CD8-positive, alpha-beta memory T cell (primary cell): ENCODE data around the gene SPATA9. TPM values are rescaled to one million over a fixed set of nuclear protein-coding genes. Genes with fewer than 3 reads are reported as not detected.

Source experiments
- CTCF ChIA-PET: fragments of 350-600 bp; sonication (Branson Sonifier 250); formaldehyde crosslinking; loops from one replicate; lab custom pipeline; 2021; ENCODE audit warnings: antibody characterized with exemption; lab: Charles Lee
- POLR2A ChIA-PET: fragments of 350-600 bp; sonication (Branson Sonifier 250); formaldehyde crosslinking; loops from one replicate; lab custom pipeline; 2021; ENCODE audit warnings: antibody characterized with exemption; lab: Charles Lee
- DNase-seq, 5 donors: peaks; one replicate each; pipeline versions ENCODE4 v3.0.0 to v3.0.0-alpha.2; 2020 to 2022; ENCODE audit warnings: mixed read lengths in 1 of 5
- H3K27ac ChIP-seq: one replicate; pipeline ENCODE4 v1.7.0; 2013; ENCODE audit warnings: low read depth, mild to moderate bottlenecking, low read length, moderate library complexity
- H3K27me3 ChIP-seq: 2 replicates; pipeline ENCODE4 v1.7.0; 2013; ENCODE audit warnings: low read length, mild to moderate bottlenecking; ENCODE audit not compliant: insufficient read depth, poor library complexity, severe bottlenecking
- H3K36me3 ChIP-seq: 2 replicates; pipeline ENCODE4 v1.7.0; 2013; ENCODE audit warnings: mild to moderate bottlenecking, low read length, moderate library complexity; ENCODE audit not compliant: insufficient read depth
- H3K4me1 ChIP-seq: 2 replicates; pipeline ENCODE4 v1.7.0; 2013; ENCODE audit warnings: mild to moderate bottlenecking, low read length, moderate library complexity; ENCODE audit not compliant: insufficient read depth
- H3K4me3 ChIP-seq: 2 replicates; pipeline ENCODE4 v1.7.0; 2013; ENCODE audit warnings: mild to moderate bottlenecking, low read length
- H3K9me3 ChIP-seq: 2 replicates; pipeline ENCODE4 v1.7.0; 2013; ENCODE audit warnings: mild to moderate bottlenecking, low read length
- H3K27ac Mint-ChIP-seq, 8 donors: one replicate each; pipeline ENCODE4 v1.8.0; 2020 to 2021; ENCODE audit warnings: mixed read lengths in 8 of 8, mild to moderate bottlenecking in 6 of 8, inconsistent platforms in 3 of 8, moderate library complexity in 3 of 8
- H3K27me3 Mint-ChIP-seq, 2 donors: one replicate each; pipeline ENCODE4 v1.8.0; 2020 to 2021; ENCODE audit warnings: mixed read lengths in 2 of 2, mild to moderate bottlenecking in 1 of 2, moderate library complexity in 1 of 2
- H3K36me3 Mint-ChIP-seq, 3 donors: one replicate each; pipeline ENCODE4 v1.8.0; 2020 to 2021; ENCODE audit warnings: mixed read lengths in 3 of 3, inconsistent platforms in 1 of 3, mild to moderate bottlenecking in 1 of 3
- H3K4me1 Mint-ChIP-seq, 3 donors: one replicate each; pipeline ENCODE4 v1.8.0; 2020 to 2021; ENCODE audit warnings: mixed read lengths in 3 of 3, inconsistent platforms in 1 of 3, mild to moderate bottlenecking in 1 of 3
- H3K4me3 Mint-ChIP-seq, 7 donors: one replicate each; pipeline ENCODE4 v1.8.0; 2020 to 2021; ENCODE audit warnings: mixed read lengths in 7 of 7, mild to moderate bottlenecking in 6 of 7, moderate library complexity in 4 of 7, inconsistent platforms in 2 of 7
- H3K9me3 Mint-ChIP-seq, 5 donors: one replicate each; pipeline ENCODE4 v1.8.0; 2020 to 2022; ENCODE audit warnings: mixed read lengths in 5 of 5, mild to moderate bottlenecking in 3 of 5, moderate library complexity in 2 of 5, inconsistent platforms in 1 of 5
- polyA plus RNA-seq: library from polyadenylated mRNA; unstranded; fragments of 300-500 nt; fragmentation: Illumina TruSeq; gene quantifications from one replicate; pipeline ENCODE4 v1.2.3, GENCODE V29; 2021
- total RNA-seq, 2 experiments: library from RNA; stranded (reverse); gene quantifications; one replicate each; pipeline ENCODE4 v1.2.3, GENCODE V29; 2021

SPATA9 gene
- total and polyA plus RNA-seq, 3 experiments from 2014 or later = not detected

DNA sequence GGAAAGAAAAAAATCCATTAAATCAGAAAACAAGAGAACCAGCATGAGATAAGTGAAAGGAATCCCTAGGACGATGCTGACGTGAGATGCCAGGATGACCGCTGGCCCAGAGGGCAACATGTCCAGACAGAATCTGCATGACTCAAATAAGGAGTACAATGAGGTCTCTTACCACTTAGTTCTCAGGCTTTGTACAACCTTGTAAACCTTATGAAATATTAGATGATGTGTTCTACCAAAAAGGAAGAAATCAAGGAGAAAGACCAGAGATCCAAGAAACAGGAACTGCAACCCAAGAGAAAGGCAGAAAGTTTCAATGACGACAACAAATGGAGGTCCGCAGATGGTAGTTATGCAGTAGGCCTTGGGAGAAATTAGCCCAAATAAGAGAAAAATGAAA is 65.7 kb downstream of the SPATA9 start:
- no peak for DNase-seq
- Histone ChIP-seq H3K4me1 (peaks cover 19% of the 10 kb centered on the region), H3K36me3 (no peaks in the 10 kb centered on the region), H3K9me3 (no peaks in the 10 kb centered on the region), H3K27ac (no peak overlapping the region), H3K27me3 (no peaks in the 10 kb centered on the region), H3K4me3 (no peak overlapping the region)
- H3K9me3 Mint-ChIP-seq = peaks cover 6 to 13% (median 10%) of the 10 kb centered on the region in 5 donors
- peaks cover 8 to 14% (median 10%) of the 10 kb centered on the region in 3 donors for H3K36me3 Mint-ChIP-seq
- CTCF ChIA-PET = no interaction called here
- H3K27me3 Mint-ChIP-seq = peaks cover 2 to 4% of the 10 kb centered on the region in 2 donors
- POLR2A ChIA-PET = no interaction called here
- peaks cover 29 to 59% (median 37%) of the 10 kb centered on the region in 3 donors for H3K4me1 Mint-ChIP-seq
- no peak overlapping the region for H3K27ac Mint-ChIP-seq
- H3K4me3 Mint-ChIP-seq = peak overlapping the region in 1 of 7 donors; percentile 31

DNA sequence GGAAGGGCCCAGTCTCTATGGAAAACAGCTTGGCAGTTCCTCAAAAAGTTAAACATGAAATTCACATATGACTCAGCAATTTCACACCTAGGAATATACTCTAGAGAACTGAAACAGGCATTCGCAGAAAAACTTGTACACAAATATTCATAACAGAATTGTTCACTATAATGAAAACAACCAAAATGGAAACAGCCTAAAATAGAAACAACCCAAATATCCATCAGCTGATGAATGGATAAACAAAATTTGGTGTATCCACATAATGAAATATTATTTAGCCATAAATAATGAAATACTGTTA is 67.7 kb downstream of the SPATA9 start:
- no peak overlapping the region for H3K27ac ChIP-seq
- Mint-ChIP-seq H3K4me1 (peaks cover 22 to 51% (median 29%) of the 10 kb centered on the region in 3 donors), H3K27me3 (peaks cover 2 to 4% of the 10 kb centered on the region in 2 donors), H3K4me3 (no peak overlapping the region), H3K27ac (no peak overlapping the region), H3K36me3 (peaks cover 8 to 14% (median 10%) of the 10 kb centered on the region in 3 donors), H3K9me3 (peaks cover 6 to 13% (median 10%) of the 10 kb centered on the region in 5 donors)
- no peaks in the 10 kb centered on the region for H3K36me3 ChIP-seq
- no peaks in the 10 kb centered on the region for H3K9me3 ChIP-seq
- peaks cover 11% of the 10 kb centered on the region for H3K4me1 ChIP-seq
- POLR2A ChIA-PET = no interaction called here
- DNase-seq = no peak
- no peak overlapping the region for H3K4me3 ChIP-seq
- CTCF ChIA-PET = no interaction called here
- H3K27me3 ChIP-seq = no peaks in the 10 kb centered on the region

DNA sequence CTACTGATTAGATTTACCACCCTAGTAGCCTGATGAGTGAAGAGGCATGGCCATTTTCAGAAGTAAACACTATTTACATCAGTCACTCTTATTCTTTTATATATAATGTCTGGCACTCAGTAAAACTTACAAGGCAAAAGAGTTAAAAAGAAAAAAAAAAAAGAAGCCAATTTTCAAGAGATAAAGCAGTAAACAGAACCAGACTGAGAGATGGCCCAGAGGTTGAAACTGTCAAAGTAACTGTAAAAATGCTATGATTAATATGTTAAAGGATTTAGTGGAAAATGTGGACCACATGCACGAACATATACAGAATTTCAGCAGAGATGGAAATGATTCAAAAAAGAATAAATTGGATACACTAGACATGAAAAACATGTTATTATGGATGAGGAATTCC is 69.3 kb downstream of the SPATA9 start:
- Mint-ChIP-seq H3K4me3 (no peak overlapping the region), H3K27ac (no peak overlapping the region), H3K4me1 (peaks cover 9 to 35% (median 13%) of the 10 kb centered on the region in 3 donors), H3K9me3 (peaks cover 6 to 13% (median 10%) of the 10 kb centered on the region in 5 donors), H3K27me3 (peaks cover 0 to 5% of the 10 kb centered on the region in 2 donors), H3K36me3 (peaks cover 4 to 14% (median 10%) of the 10 kb centered on the region in 3 donors)
- no peaks in the 10 kb centered on the region for H3K9me3 ChIP-seq
- no peak overlapping the region for H3K27ac ChIP-seq
- POLR2A ChIA-PET = no interaction called here
- DNase-seq = no peak
- H3K27me3 ChIP-seq = no peaks in the 10 kb centered on the region
- H3K4me3 ChIP-seq = no peak overlapping the region
- no peaks in the 10 kb centered on the region for H3K36me3 ChIP-seq
- no peaks in the 10 kb centered on the region for H3K4me1 ChIP-seq
- CTCF ChIA-PET = no interaction called here

DNA sequence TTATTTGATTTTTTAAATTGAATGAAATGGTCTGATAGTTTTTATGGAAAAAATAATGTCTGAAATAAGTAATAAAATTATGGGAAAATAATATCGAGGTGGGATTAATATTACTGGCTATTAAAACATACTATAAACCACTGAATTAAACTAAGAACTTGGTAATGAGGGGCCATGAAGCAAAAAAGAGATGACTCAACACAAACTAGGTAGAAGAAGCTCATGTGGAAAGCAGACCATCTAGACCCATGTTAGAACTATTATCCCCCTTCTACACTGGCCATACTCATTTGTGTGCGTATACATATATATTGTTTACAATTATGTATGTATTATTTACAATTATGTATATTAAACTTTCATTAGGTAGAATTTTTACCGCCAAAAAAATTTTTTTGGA is 71.4 kb downstream of the SPATA9 start:
- CTCF ChIA-PET = no interaction called here

DNA sequence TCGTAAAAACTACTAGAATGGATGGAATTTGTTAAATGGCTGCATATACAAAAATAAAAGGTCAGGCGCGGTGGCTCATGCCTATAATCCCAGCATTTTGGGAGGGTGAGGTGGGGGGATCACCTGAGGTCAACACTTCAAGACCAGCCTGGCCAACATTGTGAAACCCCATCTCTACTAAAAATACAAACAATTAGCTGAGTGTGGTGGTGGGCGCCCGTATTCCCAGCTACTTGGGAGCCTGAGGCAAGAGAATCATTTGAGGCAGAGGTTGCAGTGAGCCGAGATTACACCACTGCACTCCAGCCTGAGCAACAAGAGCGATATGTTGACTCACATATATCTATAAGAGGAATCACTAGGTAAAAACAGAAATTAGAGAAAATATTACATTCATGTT is 72.2 kb downstream of the SPATA9 start:
- DNase-seq = no peak
- Histone ChIP-seq H3K9me3 (no peaks in the 10 kb centered on the region), H3K4me1 (no peaks in the 10 kb centered on the region), H3K4me3 (no peak overlapping the region), H3K36me3 (no peaks in the 10 kb centered on the region), H3K27ac (no peak overlapping the region), H3K27me3 (no peaks in the 10 kb centered on the region)
- no peak overlapping the region for H3K4me3 Mint-ChIP-seq
- peaks cover 0 to 5% of the 10 kb centered on the region in 2 donors for H3K27me3 Mint-ChIP-seq
- peaks cover 0 to 12% (median 3%) of the 10 kb centered on the region in 3 donors for H3K4me1 Mint-ChIP-seq
- CTCF ChIA-PET = interaction anchor here (1.4 to 1.8 kb wide), 2 partner anchors 11 to 12 kb away, joined by 3 to 6 read pairs; no protein-coding TSS in a partner anchor
- POLR2A ChIA-PET = interaction anchor here (0.6 kb wide), 1 partner anchor 36 kb away, joined by 5 read pairs; the partner anchor contains the start of gene RFESD
- H3K27ac Mint-ChIP-seq = no peak overlapping the region
- H3K9me3 Mint-ChIP-seq = peaks cover 6 to 13% (median 10%) of the 10 kb centered on the region in 5 donors
- H3K36me3 Mint-ChIP-seq = peaks cover 4 to 14% (median 10%) of the 10 kb centered on the region in 3 donors

More for the DNA sequence above, 71.4 kb downstream of the SPATA9 start:
- POLR2A ChIA-PET = no interaction called here
- H3K36me3 Mint-ChIP-seq = peaks cover 4 to 14% (median 11%) of the 10 kb centered on the region in 3 donors
- no peaks in the 10 kb centered on the region for H3K36me3 ChIP-seq
- H3K9me3 ChIP-seq = no peaks in the 10 kb centered on the region
- H3K4me1 ChIP-seq = no peaks in the 10 kb centered on the region
- H3K4me3 ChIP-seq = no peak overlapping the region
- H3K27me3 ChIP-seq = no peaks in the 10 kb centered on the region
- peaks cover 6 to 13% (median 10%) of the 10 kb centered on the region in 5 donors for H3K9me3 Mint-ChIP-seq
- no peak overlapping the region for H3K27ac Mint-ChIP-seq
- no peak overlapping the region for H3K27ac ChIP-seq
- H3K27me3 Mint-ChIP-seq = peaks cover 0 to 5% of the 10 kb centered on the region in 2 donors
- peaks cover 3 to 20% (median 6%) of the 10 kb centered on the region in 3 donors for H3K4me1 Mint-ChIP-seq
- H3K4me3 Mint-ChIP-seq = no peak overlapping the region
- DNase-seq = no peak

DNA sequence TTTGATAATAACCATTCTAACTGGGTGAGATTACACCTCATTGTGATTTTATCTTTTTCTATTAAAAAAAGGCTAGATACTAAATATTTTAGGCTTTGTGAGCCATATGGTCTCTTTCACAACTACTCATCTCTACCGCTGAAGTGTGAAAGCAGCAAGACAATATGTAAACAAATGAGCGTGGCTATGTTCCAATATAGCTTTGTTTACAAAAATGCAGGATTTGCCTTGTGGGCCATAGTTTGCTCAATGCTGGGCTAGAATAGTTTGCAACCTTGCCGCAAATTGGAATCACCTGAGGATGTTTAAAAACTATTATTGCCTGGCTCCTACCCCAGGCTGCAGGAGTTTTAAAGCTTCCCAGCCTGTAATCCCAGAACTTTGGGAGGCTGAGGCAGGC is 73.1 kb downstream of the SPATA9 start:
- H3K9me3 Mint-ChIP-seq = peaks cover 6 to 13% (median 10%) of the 10 kb centered on the region in 5 donors
- no peak overlapping the region for H3K27ac ChIP-seq
- no peak overlapping the region for H3K4me3 Mint-ChIP-seq
- H3K27ac Mint-ChIP-seq = no peak overlapping the region
- peaks cover 0 to 5% of the 10 kb centered on the region in 2 donors for H3K27me3 Mint-ChIP-seq
- H3K4me1 ChIP-seq = no peaks in the 10 kb centered on the region
- peaks cover 0 to 8% (median under 1%) of the 10 kb centered on the region in 3 donors for H3K4me1 Mint-ChIP-seq
- DNase-seq = no peak
- POLR2A ChIA-PET = no interaction called here
- no peaks in the 10 kb centered on the region for H3K9me3 ChIP-seq
- no peaks in the 10 kb centered on the region for H3K27me3 ChIP-seq
- CTCF ChIA-PET = interaction anchor here (1.4 to 1.8 kb wide), 2 partner anchors 10 to 13 kb away, joined by 3 to 6 read pairs; no protein-coding TSS in a partner anchor
- no peaks in the 10 kb centered on the region for H3K36me3 ChIP-seq
- no peak overlapping the region for H3K4me3 ChIP-seq
- H3K36me3 Mint-ChIP-seq = peaks cover 6 to 11% (median 10%) of the 10 kb centered on the region in 3 donors

Other genes with a start within 250 kb of the SPATA9 start
- 10 to 100 TPM; 65.2 to 65.7 TPM for gene SKIC3, start 128.0 kb downstream of the SPATA9 start, total RNA-seq
- 40.2 TPM for gene SKIC3, start 128.0 kb downstream of the SPATA9 start, polyA plus RNA-seq
- 1 to 10 TPM; 4.3 to 5.7 TPM for gene ARSK, start 127.9 kb downstream of the SPATA9 start, total RNA-seq
- gene ARSK, start 127.9 kb downstream of the SPATA9 start, polyA plus RNA-seq = 9.6 TPM
- under 1 TPM; 0.18 to 0.26 TPM for gene GPR150, start 62.9 kb downstream of the SPATA9 start, total RNA-seq
- 2.8 TPM for gene GPR150, start 62.9 kb downstream of the SPATA9 start, polyA plus RNA-seq
- 1 to 10 TPM; 4.2 to 5.4 TPM for gene RFESD, start 36.2 kb downstream of the SPATA9 start, total RNA-seq
- gene RFESD, start 36.2 kb downstream of the SPATA9 start, polyA plus RNA-seq = 7.2 TPM
- under 1 TPM; 0.33 to 0.48 TPM for gene RHOBTB3, start 48.3 kb upstream of the SPATA9 start, total RNA-seq
- gene RHOBTB3, start 48.3 kb upstream of the SPATA9 start, polyA plus RNA-seq = 2.4 TPM
- gene GLRX, start 139.7 kb upstream of the SPATA9 start, total RNA-seq = 10 to 100 TPM; 22.2 to 25.0 TPM
- gene GLRX, start 139.7 kb upstream of the SPATA9 start, polyA plus RNA-seq = 240 TPM